Lower lobe of right lung (tissue), 2 donors: ENCODE results near the gene EVX2. TPM values are rescaled to one million over a fixed set of nuclear protein-coding genes. Genes with fewer than 3 reads are reported as not detected.

ENCODE experiments used
- ATAC-seq, 2 donors: fragments of 200-7000 bp; cut with Tn5 transposase; one replicate each; pipeline ENCODE4 v1.9.1; 2020 to 2022; ENCODE audit warnings: mild to moderate bottlenecking in 2 of 2, moderate library complexity in 2 of 2
- DNase-seq: peaks from one replicate; pipeline ENCODE4 v3.0.0-alpha.2; 2020
- H3K27ac ChIP-seq: fragments of 200-600 bp; one replicate; pipeline ENCODE4 v1.8.0; 2022
- H3K27me3 ChIP-seq: fragments of 200-600 bp; one replicate; pipeline ENCODE4 v1.8.0; 2022; ENCODE audit warnings: low read depth
- H3K36me3 ChIP-seq: fragments of 200-600 bp; one replicate; pipeline ENCODE4 v1.8.0; 2022; ENCODE audit warnings: mild to moderate bottlenecking
- H3K4me1 ChIP-seq: fragments of 200-600 bp; one replicate; pipeline ENCODE4 v1.8.0; 2022
- H3K4me3 ChIP-seq: fragments of 200-600 bp; one replicate; pipeline ENCODE4 v1.8.0; 2022; ENCODE audit warnings: mild to moderate bottlenecking
- H3K9me3 ChIP-seq: fragments of 200-600 bp; one replicate; pipeline ENCODE4 v1.8.0; 2022
- CTCF ChIP-seq: fragments of 200-600 bp; IDR thresholded peaks from one replicate; pipeline ENCODE4 v1.8.0; 2022; ENCODE audit warnings: antibody characterized with exemption, mild to moderate bottlenecking
- intact Hi-C: fragments of 100-400 bp; cut with DNase I; formaldehyde crosslinking; loops from one replicate; pipeline ENCODE4 v1.11.0; 2022
- total RNA-seq: library from RNA; stranded (reverse); fragmentation: NEBNext Ultra II Directional; extraction: Animal tissue kit (Norgen Biotek cat#: 25700); gene quantifications from one replicate; pipeline ENCODE4 v1.2.1, GENCODE V29; 2021
- donor health status: DM: no; HTN: yes; CAD: no; lungs with severe emphysema.

Gene EVX2
- total RNA-seq, 1 donor from 2014 or later, result not detected

- no peak overlapping the region for H3K27ac ChIP-seq
- no peak for TF ChIP-seq CTCF
- no peak for DNase-seq
- no peaks in the 10 kb centered on the region for H3K36me3 ChIP-seq
- no peaks in the 10 kb centered on the region for H3K9me3 ChIP-seq
- intact Hi-C loops, result no loop called here
- no peak overlapping the region for H3K4me3 ChIP-seq
- ATAC-seq, result no peak
- peaks cover 13% of the 10 kb centered on the region for H3K4me1 ChIP-seq
- H3K27me3 ChIP-seq, result peaks cover 97% of the 10 kb centered on the region
Observed at GRCh38 chr2:176081837-176082524, 1.8 kb downstream of the EVX2 start.

- Histone ChIP-seq H3K4me1 (peaks cover 13% of the 10 kb centered on the region), H3K4me3 (no peak overlapping the region), H3K27me3 (peaks cover 97% of the 10 kb centered on the region), H3K27ac (no peak overlapping the region), H3K36me3 (no peaks in the 10 kb centered on the region), H3K9me3 (no peaks in the 10 kb centered on the region)
- no peak for TF ChIP-seq CTCF
- no peak for ATAC-seq
- no peak for DNase-seq
- intact Hi-C loops, result no loop called here
Observed at GRCh38 chr2:176081376-176081836, 2.4 kb downstream of the EVX2 start.

- Histone ChIP-seq H3K4me3 (no peak overlapping the region), H3K27me3 (peaks cover 97% of the 10 kb centered on the region), H3K27ac (no peak overlapping the region), H3K9me3 (no peaks in the 10 kb centered on the region), H3K36me3 (no peaks in the 10 kb centered on the region), H3K4me1 (peaks cover 13% of the 10 kb centered on the region)
- ATAC-seq, result no peak
- no peak for DNase-seq
- intact Hi-C loops, result no loop called here
- TF ChIP-seq CTCF, result no peak
Observed at GRCh38 chr2:176080540-176081375, 3.0 kb downstream of the EVX2 start.

GRCh38 chr2:176079831-176080539 lies 3.8 kb downstream of the EVX2 start:
- no peaks in the 10 kb centered on the region for H3K36me3 ChIP-seq
- DNase-seq (no peak), ATAC-seq (peak in 1 of 2 donors; percentile 31)
- no peak overlapping the region for H3K27ac ChIP-seq
- peaks cover 13% of the 10 kb centered on the region for H3K4me1 ChIP-seq
- intact Hi-C loops, result no loop called here
- peak; percentile 42 for TF ChIP-seq CTCF
- H3K27me3 ChIP-seq, result peaks cover 97% of the 10 kb centered on the region
- H3K4me3 ChIP-seq, result no peak overlapping the region
- H3K9me3 ChIP-seq, result no peaks in the 10 kb centered on the region

GRCh38 chr2:176079285-176079830 lies 4.4 kb downstream of the EVX2 start:
- Histone ChIP-seq H3K36me3 (no peaks in the 10 kb centered on the region), H3K9me3 (no peaks in the 10 kb centered on the region), H3K27ac (no peak overlapping the region), H3K27me3 (peaks cover 97% of the 10 kb centered on the region), H3K4me1 (peaks cover 13% of the 10 kb centered on the region), H3K4me3 (no peak overlapping the region)
- ATAC-seq (no peak), DNase-seq (no peak)
- intact Hi-C loops, result no loop called here
- TF ChIP-seq CTCF, result no peak
